Upper lobe of left lung (tissue), 4 donors: ENCODE measurements around the gene GOLM1.

Source experiments
- CTCF ChIP-seq, 6 experiments: fragments of 450-650 bp in 4 of 6; fragments of 200-600 bp in 2 of 6; sonication (generic) in 2 of 6; IDR thresholded peaks; one replicate each; pipeline ENCODE4 v1.5.1; 2016 to 2019; ENCODE audit warnings: antibody characterized with exemption in 6 of 6
- POLR2A ChIP-seq, 4 donors: fragments of 450-650 bp; IDR thresholded peaks; one replicate each; pipeline ENCODE4 v1.5.1; 2016 to 2017; ENCODE audit warnings: antibody characterized with exemption in 4 of 4, mild to moderate bottlenecking in 2 of 4
- POLR2AphosphoS5 ChIP-seq, 2 donors: sonication (generic); formaldehyde crosslinking; IDR thresholded peaks; one replicate each; pipeline ENCODE4 v1.5.1; 2017; ENCODE audit warnings: antibody characterized with exemption in 2 of 2

- TF ChIP-seq POLR2AphosphoS5 (IDR thresholded peaks at IDR 0.05), result no peak
- TF ChIP-seq CTCF (IDR thresholded peaks at IDR 0.05), result no peak
- TF ChIP-seq POLR2A (IDR thresholded peaks at IDR 0.05), result no peak
These were observed 23.0 kb upstream of the GOLM1 start for GRCh38 chr9:86122311-86122710.
